Measurements from ENCODE around the gene TMEM248. TPM values are rescaled to one million over a fixed set of nuclear protein-coding genes. Genes with fewer than 3 reads are reported as not detected.
"Not testable (repeated sequence)": the region's sequence is repeated elsewhere in the genome, so short reads cannot be mapped to it uniquely, and the experiment has no call there.

Gene TMEM248
- total RNA-seq, 3 donors from 2014 or later = 89.7 to 91.8 (median 91.8) TPM

DNA sequence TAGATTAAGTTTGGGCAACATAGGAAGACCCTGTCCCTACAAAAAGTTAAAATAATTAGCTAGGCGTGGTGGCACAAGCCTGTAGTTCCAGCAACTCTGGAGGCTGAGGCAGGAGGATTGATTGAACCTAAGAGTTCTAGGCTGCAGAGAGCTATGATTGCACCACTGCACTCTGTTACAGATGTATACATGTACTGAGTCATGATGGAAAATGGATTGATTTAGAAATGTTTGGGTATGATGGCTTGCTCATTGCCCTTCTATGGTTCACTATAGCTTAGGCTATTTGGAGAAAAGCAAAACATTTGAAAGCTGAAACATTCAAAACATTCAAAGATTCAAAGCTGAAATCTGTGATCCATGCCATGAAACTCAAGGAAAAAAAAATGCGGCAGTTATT, 58.0 kb downstream of the TMEM248 start:
- H3K36me3 Mint-ChIP-seq (ENCODE audit: insufficient read depth); H3K27me3 Mint-ChIP-seq (ENCODE audit: low read depth); ATAC-seq; H3K4me1 Mint-ChIP-seq (ENCODE audit: low read depth); H3K4me3 Mint-ChIP-seq; DNase-seq: not testable (repeated sequence)
- peaks cover 11% of the 10 kb centered on the region for H3K9me3 Mint-ChIP-seq

DNA sequence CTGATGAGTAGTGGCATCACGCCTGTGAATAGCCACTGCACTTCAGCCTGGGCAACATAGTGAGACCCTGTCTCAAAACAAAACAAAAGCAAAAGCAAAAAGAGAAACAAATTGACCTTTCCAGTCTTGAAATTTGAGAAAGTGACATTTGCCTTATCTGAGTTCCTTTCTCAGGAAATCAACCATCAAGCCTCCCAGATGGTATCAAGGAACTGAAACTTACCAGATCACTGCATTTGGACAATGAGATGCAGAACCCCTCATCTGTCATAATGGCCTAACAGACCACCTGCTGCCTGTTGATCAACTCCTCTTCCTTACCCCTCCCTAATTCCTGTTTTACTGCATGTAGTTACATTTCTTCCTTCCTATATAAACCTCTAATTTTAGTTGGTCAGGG, 59.3 kb downstream of the TMEM248 start:
- H3K36me3 Mint-ChIP-seq (ENCODE audit: insufficient read depth); H3K27me3 Mint-ChIP-seq (ENCODE audit: low read depth); H3K4me1 Mint-ChIP-seq (ENCODE audit: low read depth); H3K4me3 Mint-ChIP-seq; DNase-seq; ATAC-seq: not testable (repeated sequence)
- peaks cover 11% of the 10 kb centered on the region for H3K9me3 Mint-ChIP-seq

GRCh38 chr7:66989552-66989951, 68.5 kb downstream of the TMEM248 start:
- H3K27me3 Mint-ChIP-seq (ENCODE audit: low read depth); ATAC-seq; H3K4me3 Mint-ChIP-seq; H3K9me3 Mint-ChIP-seq; DNase-seq: not testable (repeated sequence)
- Mint-ChIP-seq H3K4me1 (ENCODE audit: low read depth) (peaks cover 19% of the 10 kb centered on the region), H3K36me3 (ENCODE audit: insufficient read depth) (peaks cover 25% of the 10 kb centered on the region)

DNA sequence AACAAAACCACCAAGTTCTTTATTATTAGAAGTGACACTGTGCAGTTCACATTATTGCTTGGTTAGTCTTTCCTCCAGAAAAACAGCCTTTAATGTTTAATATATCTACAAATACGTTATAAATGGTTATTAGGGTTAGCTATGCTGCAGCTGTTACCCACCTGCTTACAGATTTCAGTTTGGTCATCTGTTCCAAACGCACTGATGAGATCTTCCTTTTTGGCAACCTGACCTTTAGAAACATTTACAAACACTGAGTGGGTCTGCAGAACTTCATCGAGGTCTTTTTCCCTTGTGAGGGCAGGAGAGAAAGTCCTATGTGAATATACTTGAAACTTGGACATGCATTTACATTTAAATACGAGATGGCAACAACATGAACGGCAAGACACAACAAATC, 73.0 kb downstream of the TMEM248 start:
- H3K9me3 Mint-ChIP-seq; DNase-seq; ATAC-seq; H3K27me3 Mint-ChIP-seq (ENCODE audit: low read depth): not testable (repeated sequence)
- H3K4me1 Mint-ChIP-seq (ENCODE audit: low read depth) = peaks cover 27% of the 10 kb centered on the region
- peak overlapping the region; percentile 98 for H3K4me3 Mint-ChIP-seq
- H3K36me3 Mint-ChIP-seq (ENCODE audit: insufficient read depth) = peaks cover 17% of the 10 kb centered on the region

GRCh38 chr7:66994691-66995049, 73.6 kb downstream of the TMEM248 start:
- H3K9me3 Mint-ChIP-seq; H3K27me3 Mint-ChIP-seq (ENCODE audit: low read depth): not testable (repeated sequence)
- Mint-ChIP-seq H3K4me3 (peak overlapping the region; percentile 98), H3K4me1 (ENCODE audit: low read depth) (peaks cover 27% of the 10 kb centered on the region), H3K36me3 (ENCODE audit: insufficient read depth) (peaks cover 17% of the 10 kb centered on the region)
- ATAC-seq (peak; percentile 53), DNase-seq (peak; percentile 42)

DNA sequence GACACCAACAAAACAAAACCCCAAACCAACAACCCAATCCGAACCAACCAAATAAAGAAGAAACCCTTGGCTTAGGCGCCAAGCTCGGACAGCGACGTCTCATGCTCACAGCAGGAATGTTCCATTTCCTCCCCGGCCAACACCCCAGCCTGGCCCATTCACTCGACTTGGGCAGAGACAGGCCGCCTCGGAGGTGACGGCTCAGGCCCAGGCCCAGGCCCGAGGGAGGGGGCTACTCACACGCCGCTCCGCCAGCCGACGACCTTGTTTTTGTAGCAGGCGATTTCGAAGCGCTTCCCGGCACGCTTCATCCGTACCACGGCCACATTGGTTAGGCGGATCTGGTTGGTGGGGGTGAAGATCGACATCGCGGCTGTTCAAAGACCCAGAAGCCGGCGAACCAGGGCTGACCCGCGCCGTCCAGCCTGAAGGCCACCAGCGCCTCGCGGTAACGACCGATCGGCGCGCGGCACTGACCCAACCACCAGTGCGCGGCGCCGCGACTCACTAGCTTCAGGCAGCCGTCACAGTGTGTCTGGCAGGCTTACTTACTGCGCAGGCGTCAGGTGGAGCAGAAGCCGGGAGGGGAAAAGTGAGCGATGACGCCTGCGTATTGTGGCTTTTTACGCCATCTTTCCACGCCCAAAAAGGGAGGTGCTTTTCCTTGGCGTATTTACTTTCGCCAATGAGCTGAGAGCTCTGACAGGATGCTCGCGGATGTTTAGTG, 74.2 kb downstream of the TMEM248 start, which contains the start of gene SBDS:
SBDS (minus strand) TSS at position 537 of the 727 bp plus-strand sequence; CDS start at position 368, 169 bp downstream.
- DNase-seq = peak; percentile 88
- ATAC-seq = peak; percentile 66 to 70
- not testable (repeated sequence) for H3K9me3 Mint-ChIP-seq; H3K27me3 Mint-ChIP-seq (ENCODE audit: low read depth)
- Mint-ChIP-seq H3K4me1 (ENCODE audit: low read depth) (peaks cover 27% of the 10 kb centered on the region), H3K4me3 (peak within 1 kb of the TSS; percentile 98), H3K36me3 (ENCODE audit: insufficient read depth) (peaks cover 17% of the 10 kb centered on the region)

- peaks cover 28% of the 10 kb centered on the region for H3K4me1 Mint-ChIP-seq (ENCODE audit: low read depth)
- H3K9me3 Mint-ChIP-seq; H3K27me3 Mint-ChIP-seq (ENCODE audit: low read depth): not testable (repeated sequence)
- H3K4me3 Mint-ChIP-seq = peak within 1 kb of the TSS; percentile 98
- H3K36me3 Mint-ChIP-seq (ENCODE audit: insufficient read depth) = peaks cover 18% of the 10 kb centered on the region
- ATAC-seq (peak; percentile 91 to 94), DNase-seq (peak; percentile 98)
Observed at GRCh38 chr7:66996444-66997191, 75.6 kb downstream of the TMEM248 start, which contains the start of gene TYW1. TSS of gene TYW1 (plus strand) at chr7:66996833. CDS start at chr7:66996979, 146 bp downstream.

GRCh38 chr7:67000601-67001258, 79.7 kb downstream of the TMEM248 start:
- H3K4me3 Mint-ChIP-seq; H3K27me3 Mint-ChIP-seq (ENCODE audit: low read depth); H3K36me3 Mint-ChIP-seq (ENCODE audit: insufficient read depth); DNase-seq; H3K9me3 Mint-ChIP-seq; ATAC-seq: not testable (repeated sequence)
- peaks cover 17% of the 10 kb centered on the region for H3K4me1 Mint-ChIP-seq (ENCODE audit: low read depth)

GRCh38 chr7:67004145-67004544, 83.1 kb downstream of the TMEM248 start:
- not testable (repeated sequence) for ATAC-seq; H3K27me3 Mint-ChIP-seq (ENCODE audit: low read depth); DNase-seq; H3K9me3 Mint-ChIP-seq; H3K4me3 Mint-ChIP-seq
- peaks cover 16% of the 10 kb centered on the region for H3K36me3 Mint-ChIP-seq (ENCODE audit: insufficient read depth)
- H3K4me1 Mint-ChIP-seq (ENCODE audit: low read depth) = peaks cover 11% of the 10 kb centered on the region

DNA sequence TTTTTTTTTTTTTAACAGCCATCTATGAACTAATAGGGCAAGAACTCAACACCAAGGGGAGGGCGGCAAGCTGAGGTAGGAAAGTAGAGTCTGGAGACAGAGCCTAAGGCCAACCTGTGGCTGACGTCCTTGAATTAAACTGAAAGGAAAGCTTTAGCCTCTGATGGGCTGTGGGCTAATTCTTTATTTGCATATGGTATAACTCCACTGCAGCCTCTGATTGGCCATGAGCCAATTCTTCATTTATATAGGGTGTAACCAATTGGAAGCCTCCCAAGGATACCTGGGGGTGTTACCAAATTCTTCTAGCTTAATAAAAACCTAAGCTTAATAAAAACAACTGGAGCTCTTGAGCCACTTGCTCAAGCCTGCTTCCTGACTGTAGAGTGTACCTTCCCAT, 85.9 kb downstream of the TMEM248 start:
- no peaks in the 10 kb centered on the region for H3K27me3 Mint-ChIP-seq (ENCODE audit: low read depth)
- no peaks in the 10 kb centered on the region for H3K9me3 Mint-ChIP-seq
- H3K4me1 Mint-ChIP-seq (ENCODE audit: low read depth) = peaks cover 9% of the 10 kb centered on the region
- no peak overlapping the region for H3K4me3 Mint-ChIP-seq
- ATAC-seq (no peak), DNase-seq (no peak)
- peaks cover 20% of the 10 kb centered on the region for H3K36me3 Mint-ChIP-seq (ENCODE audit: insufficient read depth)

Other genes starting within 250 kb of the TMEM248 start
- 10 to 100 TPM; 18.4 to 21.3 (median 18.8) TPM for gene RABGEF1, start 180.5 kb upstream of the TMEM248 start, total RNA-seq
- 10 to 100 TPM; 87.8 to 98.6 (median 94.2) TPM for gene SBDS, start 74.4 kb downstream of the TMEM248 start, total RNA-seq
- gene TYW1, start 75.6 kb downstream of the TMEM248 start, total RNA-seq = 10 to 100 TPM; 21.5 to 30.3 (median 26.3) TPM

All from activated T-cell treated with anti-CD3 and anti-CD28 coated beads, Interleukin-2, amount 50 U/mL, for 4 hours (primary cell).